Measurements from ENCODE around the gene TMEM212. TPM values are rescaled to one million over a fixed set of nuclear protein-coding genes. Genes with fewer than 3 reads are reported as not detected.

The TMEM212 gene
- total RNA-seq, 1 experiment from 2014 or later: not detected

GRCh38 chr3:171813278-171813896 lies 29.8 kb upstream of the TMEM212 start:
- H2BK120ac ChIP-seq (ENCODE audit: low read depth, low read length, poor library complexity, severe bottlenecking): no peak overlapping the region
- Mint-ChIP-seq H3K27ac (no peak overlapping the region), H3K27me3 (ENCODE audit: low read depth) (peaks cover 34% of the 10 kb centered on the region), H3K36me3 (ENCODE audit: insufficient read depth in 1 of 3, low read depth in 3 of 3) (0 out of 7 replicates have a peak, but pooled peaks cover 0 to 1% (median 0%) of the 10 kb centered on the region in 3 experiments), H3K4me1 (peaks cover 8 to 10% of the 10 kb centered on the region in 2 experiments; a peak in 3 of 4 replicates), H3K4me3 (no peak overlapping the region), H3K9me3 (no peaks in the 10 kb centered on the region; a peak in 1 of 5 replicates)
- no CpG with 5 or more reads among the region's 3 CpGs for WGBS (ENCODE audit: extremely low coverage, insufficient read length, low lambda C conversion rate)
- H3K18ac ChIP-seq (ENCODE audit: insufficient read length, low read depth, low read length): no peak overlapping the region
- H2BK20ac ChIP-seq (ENCODE audit: low read depth, low read length, poor library complexity, severe bottlenecking): no peak overlapping the region
- H3K27me3 ChIP-seq (ENCODE audit: insufficient read depth, low read length): peaks cover 12% of the 10 kb centered on the region; the same call in 1 of the 2 replicates
- H3K23me2 ChIP-seq (ENCODE audit: insufficient read length, low read depth, low read length, poor library complexity, severe bottlenecking): peaks cover 13% of the 10 kb centered on the region
- H4K5ac ChIP-seq (ENCODE audit: insufficient read length, low read depth, low read length): no peak overlapping the region
- H2BK12ac ChIP-seq (ENCODE audit: insufficient read length, low read depth, low read length): no peak overlapping the region
- H4K20me1 ChIP-seq (ENCODE audit: control insufficient read depth, insufficient read depth, insufficient read length): no peaks in the 10 kb centered on the region
- H3K79me2 ChIP-seq (ENCODE audit: insufficient read depth, low read length): no peaks in the 10 kb centered on the region
- no peak for DNase-seq
- H3K4me2 ChIP-seq (ENCODE audit: insufficient read depth, insufficient read length, low read length): no peak overlapping the region
- no peak overlapping the region for H2BK15ac ChIP-seq (ENCODE audit: low read depth, low read length)
- no peaks in the 10 kb centered on the region for H3K79me1 ChIP-seq (ENCODE audit: insufficient read depth, low read depth, low read length, poor library complexity, severe bottlenecking)
- no peaks in the 10 kb centered on the region for H3K9me3 ChIP-seq (ENCODE audit: control insufficient read depth, low read depth, low read length)
- no peak overlapping the region for H3K9ac ChIP-seq (ENCODE audit: extremely low read depth, insufficient read length, low read length)
- H3K56ac ChIP-seq (ENCODE audit: insufficient read length, low read depth, low read length): no peak overlapping the region
- no peak overlapping the region for H2AK5ac ChIP-seq (ENCODE audit: insufficient read length, low read length)
- H3K14ac ChIP-seq (ENCODE audit: insufficient read depth, low read length): no peak overlapping the region
- H3T11ph ChIP-seq (ENCODE audit: low read length): no peak overlapping the region
- H4K91ac ChIP-seq (ENCODE audit: insufficient read length, low read depth, low read length): no peak overlapping the region
- no peak overlapping the region for H3K23ac ChIP-seq (ENCODE audit: insufficient read length, low read depth, low read length)
- no peak overlapping the region for H2BK5ac ChIP-seq (ENCODE audit: insufficient read length, low read length)
- H3K4me1 ChIP-seq (ENCODE audit: insufficient read depth, low read length): no peaks in the 10 kb centered on the region
- no peak overlapping the region for H2AFZ ChIP-seq (ENCODE audit: low read length)
- TF ChIP-seq CTCF (conservative IDR thresholded peaks at IDR 0.05): no peak
- no peak overlapping the region for H3K27ac ChIP-seq (ENCODE audit: insufficient read length, low read depth, low read length)
- no peak overlapping the region for H4K8ac ChIP-seq (replicated peaks; ENCODE audit: insufficient read length, low read depth, low read length)
- no peak overlapping the region for H3K4ac ChIP-seq (ENCODE audit: low read depth, low read length)

All from H9 (cell line).